ENCODE measurements around the gene CLK1.
"Not testable (repeated sequence)": the region's sequence is repeated elsewhere in the genome, so short reads cannot be mapped to it uniquely, and the experiment has no call there.

CLK1 gene

GRCh38 chr2:200845194-200845593 lies 19.3 kb downstream of the CLK1 start:
- no peaks in the 10 kb centered on the region for H3K9me3 ChIP-seq (ENCODE audit: low read length)
- no peak overlapping the region for H3K4me3 ChIP-seq (ENCODE audit: low read length)
- H3K36me3 ChIP-seq (ENCODE audit: insufficient read depth, low read length), result no peaks in the 10 kb centered on the region
- H2AFZ ChIP-seq (ENCODE audit: low read depth, low read length), result no peak overlapping the region
- H3K4me1 ChIP-seq (ENCODE audit: insufficient read depth, low read length), result no peaks in the 10 kb centered on the region
- no peaks in the 10 kb centered on the region for H3K27me3 ChIP-seq (ENCODE audit: insufficient read depth, low read length)

- Histone ChIP-seq H3K36me3 (ENCODE audit: insufficient read depth, low read length) (no peaks in the 10 kb centered on the region), H3K9me3 (ENCODE audit: low read length) (no peaks in the 10 kb centered on the region), H3K27me3 (ENCODE audit: insufficient read depth, low read length) (no peaks in the 10 kb centered on the region), H2AFZ (ENCODE audit: low read depth, low read length) (no peak overlapping the region), H3K4me3 (ENCODE audit: low read length) (no peak overlapping the region), H3K4me1 (ENCODE audit: insufficient read depth, low read length) (no peaks in the 10 kb centered on the region)
Measured at GRCh38 chr2:200843993-200844948, 20.2 kb downstream of the CLK1 start.

- Histone ChIP-seq H3K27me3 (ENCODE audit: insufficient read depth, low read length) (no peaks in the 10 kb centered on the region), H3K4me1 (ENCODE audit: insufficient read depth, low read length) (no peaks in the 10 kb centered on the region), H3K36me3 (ENCODE audit: insufficient read depth, low read length) (no peaks in the 10 kb centered on the region), H2AFZ (ENCODE audit: low read depth, low read length) (no peak overlapping the region), H3K4me3 (ENCODE audit: low read length) (no peak overlapping the region), H3K9me3 (ENCODE audit: low read length) (peaks cover 2% of the 10 kb centered on the region)
Measured at GRCh38 chr2:200839513-200839912, 24.9 kb downstream of the CLK1 start.

GRCh38 chr2:200834701-200835100 lies 29.8 kb downstream of the CLK1 start:
- no peak overlapping the region for H3K4me3 ChIP-seq (ENCODE audit: low read length)
- H3K9me3 ChIP-seq (ENCODE audit: low read length), result peaks cover 2% of the 10 kb centered on the region
- H3K36me3 ChIP-seq (ENCODE audit: insufficient read depth, low read length), result no peaks in the 10 kb centered on the region
- no peaks in the 10 kb centered on the region for H3K4me1 ChIP-seq (ENCODE audit: insufficient read depth, low read length)
- H3K27me3 ChIP-seq (ENCODE audit: insufficient read depth, low read length), result no peaks in the 10 kb centered on the region
- H2AFZ ChIP-seq (ENCODE audit: low read depth, low read length), result no peak overlapping the region

GRCh38 chr2:200829258-200829655 lies 35.2 kb downstream of the CLK1 start:
- H3K4me1 ChIP-seq (ENCODE audit: insufficient read depth, low read length), result no peaks in the 10 kb centered on the region

GRCh38 chr2:200828572-200829257 lies 35.7 kb downstream of the CLK1 start:
- H3K4me3 ChIP-seq (ENCODE audit: low read length), result no peak overlapping the region
- no peaks in the 10 kb centered on the region for H3K4me1 ChIP-seq (ENCODE audit: insufficient read depth, low read length)
- H3K36me3 ChIP-seq (ENCODE audit: insufficient read depth, low read length), result peaks cover 3% of the 10 kb centered on the region
- H3K27me3 ChIP-seq (ENCODE audit: insufficient read depth, low read length), result no peaks in the 10 kb centered on the region
- H3K9me3 ChIP-seq (ENCODE audit: low read length), result no peaks in the 10 kb centered on the region
- no peak overlapping the region for H2AFZ ChIP-seq (ENCODE audit: low read depth, low read length)

More at GRCh38 chr2:200829258-200829655, 35.2 kb downstream of the CLK1 start:
- Histone ChIP-seq H2AFZ (ENCODE audit: low read depth, low read length) (no peak overlapping the region), H3K27me3 (ENCODE audit: insufficient read depth, low read length) (no peaks in the 10 kb centered on the region), H3K9me3 (ENCODE audit: low read length) (no peaks in the 10 kb centered on the region), H3K4me3 (ENCODE audit: low read length) (no peak overlapping the region), H3K36me3 (ENCODE audit: insufficient read depth, low read length) (no peaks in the 10 kb centered on the region)

- Histone ChIP-seq H3K36me3 (ENCODE audit: insufficient read depth, low read length) (peaks cover 5% of the 10 kb centered on the region), H3K9me3 (ENCODE audit: low read length) (no peaks in the 10 kb centered on the region), H3K4me1 (ENCODE audit: insufficient read depth, low read length) (no peaks in the 10 kb centered on the region), H3K4me3 (ENCODE audit: low read length) (no peak overlapping the region), H3K27me3 (ENCODE audit: insufficient read depth, low read length) (no peaks in the 10 kb centered on the region), H2AFZ (ENCODE audit: low read depth, low read length) (no peak overlapping the region)
Measured at GRCh38 chr2:200828104-200828503, 36.4 kb downstream of the CLK1 start.

GRCh38 chr2:200821686-200822245 lies 42.7 kb downstream of the CLK1 start:
- no peak overlapping the region for H2AFZ ChIP-seq (ENCODE audit: low read depth, low read length)
- no peaks in the 10 kb centered on the region for H3K9me3 ChIP-seq (ENCODE audit: low read length)
- H3K27me3 ChIP-seq (ENCODE audit: insufficient read depth, low read length), result no peaks in the 10 kb centered on the region
- H3K36me3 ChIP-seq (ENCODE audit: insufficient read depth, low read length), result peaks cover 56% of the 10 kb centered on the region
- H3K4me1 ChIP-seq (ENCODE audit: insufficient read depth, low read length), result no peaks in the 10 kb centered on the region
- no peak overlapping the region for H3K4me3 ChIP-seq (ENCODE audit: low read length)

- Histone ChIP-seq H3K27me3 (ENCODE audit: insufficient read depth, low read length) (no peaks in the 10 kb centered on the region), H3K4me3 (ENCODE audit: low read length) (no peak overlapping the region), H3K36me3 (ENCODE audit: insufficient read depth, low read length) (peaks cover 66% of the 10 kb centered on the region), H2AFZ (ENCODE audit: low read depth, low read length) (no peak overlapping the region), H3K9me3 (ENCODE audit: low read length) (no peaks in the 10 kb centered on the region), H3K4me1 (ENCODE audit: insufficient read depth, low read length) (no peaks in the 10 kb centered on the region)
Measured at GRCh38 chr2:200820573-200821234, 43.8 kb downstream of the CLK1 start.

- peaks cover 83% of the 10 kb centered on the region for H3K36me3 ChIP-seq (ENCODE audit: insufficient read depth, low read length)
- not testable (repeated sequence) for H3K4me3 ChIP-seq (ENCODE audit: low read length); H2AFZ ChIP-seq (ENCODE audit: low read depth, low read length); H3K9me3 ChIP-seq (ENCODE audit: low read length); H3K4me1 ChIP-seq (ENCODE audit: insufficient read depth, low read length); H3K27me3 ChIP-seq (ENCODE audit: insufficient read depth, low read length)
Measured at GRCh38 chr2:200818732-200819131, 45.7 kb downstream of the CLK1 start.

- H3K9me3 ChIP-seq (ENCODE audit: low read length), result no peaks in the 10 kb centered on the region
- H3K4me3 ChIP-seq (ENCODE audit: low read length), result no peak overlapping the region
- no peak overlapping the region for H2AFZ ChIP-seq (ENCODE audit: low read depth, low read length)
- H3K4me1 ChIP-seq (ENCODE audit: insufficient read depth, low read length), result peaks cover 20% of the 10 kb centered on the region
- H3K27me3 ChIP-seq (ENCODE audit: insufficient read depth, low read length), result no peaks in the 10 kb centered on the region
- H3K36me3 ChIP-seq (ENCODE audit: insufficient read depth, low read length), result peaks cover 63% of the 10 kb centered on the region
Measured at GRCh38 chr2:200814917-200815316, 49.5 kb downstream of the CLK1 start.

GRCh38 chr2:200814276-200814815 lies 50.1 kb downstream of the CLK1 start:
- Histone ChIP-seq H3K36me3 (ENCODE audit: insufficient read depth, low read length) (peaks cover 58% of the 10 kb centered on the region), H2AFZ (ENCODE audit: low read depth, low read length) (no peak overlapping the region), H3K4me3 (ENCODE audit: low read length) (no peak overlapping the region), H3K9me3 (ENCODE audit: low read length) (no peaks in the 10 kb centered on the region), H3K27me3 (ENCODE audit: insufficient read depth, low read length) (no peaks in the 10 kb centered on the region), H3K4me1 (ENCODE audit: insufficient read depth, low read length) (peaks cover 20% of the 10 kb centered on the region)

Measured in neuron (in vitro differentiated cells).